GM18858 (cell line): ENCODE results near the gene SLC16A7.
"Not testable (repeated sequence)": the region's sequence is repeated elsewhere in the genome, so short reads cannot be mapped to it uniquely, and the experiment has no call there.

Experiments
- ATAC-seq: cut with Tn5 transposase; IDR thresholded peaks from one replicate; pipeline ENCODE4 v1.9.1; 2021; ENCODE audit not compliant: unreplicated experiment

Gene SLC16A7

DNA sequence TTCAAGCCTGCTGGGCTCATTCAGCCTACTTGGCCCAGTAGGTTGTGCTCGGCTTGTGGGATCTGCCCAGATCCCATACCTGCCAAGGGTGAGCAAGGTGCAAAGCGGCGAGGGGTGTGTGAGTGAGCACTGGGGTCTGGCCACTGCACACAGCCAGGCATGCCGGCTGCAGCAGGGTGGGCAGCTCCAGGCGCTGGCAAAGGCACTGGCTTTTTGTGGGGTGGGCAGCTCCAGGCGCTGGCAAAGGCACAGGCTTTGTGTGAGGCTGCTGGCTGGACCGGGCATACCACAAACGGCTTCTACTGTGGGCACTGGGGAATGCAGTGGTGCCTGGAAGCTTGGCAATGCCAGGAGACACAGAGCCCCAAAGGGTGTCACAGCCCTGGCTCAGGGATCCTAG is 137.4 kb downstream of the SLC16A7 start:
- ATAC-seq, result no peak

DNA sequence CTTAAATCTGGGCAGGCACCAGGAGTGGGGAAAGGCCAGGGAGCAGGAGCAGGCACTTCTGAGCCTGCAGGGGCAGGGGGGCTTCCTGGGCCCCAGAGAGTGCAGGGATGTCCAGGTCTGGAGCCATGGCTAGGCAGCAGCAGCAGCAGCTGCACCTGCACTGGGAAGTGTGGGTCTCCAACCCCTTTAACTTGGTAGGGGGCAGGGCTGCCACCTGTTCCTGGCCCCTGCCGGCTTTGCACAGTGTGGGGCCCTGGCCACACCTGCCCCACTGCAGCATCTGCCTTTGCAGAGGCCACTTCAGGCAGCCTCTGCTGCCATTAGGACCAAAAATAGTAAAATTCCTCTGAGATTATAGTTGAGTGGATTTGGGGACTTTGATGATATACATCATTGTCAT is 138.5 kb downstream of the SLC16A7 start:
- no peak for ATAC-seq

DNA sequence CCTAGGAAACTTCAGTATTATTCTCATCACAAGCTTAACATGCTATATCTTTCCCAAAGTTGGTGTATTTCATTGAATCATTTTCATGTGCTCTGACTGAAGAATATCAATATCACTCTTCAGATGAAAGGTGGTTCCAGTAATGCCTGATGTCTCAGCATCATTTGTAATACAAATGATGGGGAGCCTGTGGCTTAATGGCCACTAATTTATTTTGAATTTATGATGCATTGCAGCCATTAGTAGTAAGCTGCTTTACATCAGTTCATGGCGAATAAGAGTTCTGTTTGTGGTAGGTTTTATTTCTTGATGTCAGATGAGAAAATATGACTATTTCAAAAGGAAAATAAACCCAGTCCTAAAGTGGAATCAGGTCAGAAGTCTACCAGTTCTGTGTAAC is 139.4 kb downstream of the SLC16A7 start:
- ATAC-seq, result no peak

DNA sequence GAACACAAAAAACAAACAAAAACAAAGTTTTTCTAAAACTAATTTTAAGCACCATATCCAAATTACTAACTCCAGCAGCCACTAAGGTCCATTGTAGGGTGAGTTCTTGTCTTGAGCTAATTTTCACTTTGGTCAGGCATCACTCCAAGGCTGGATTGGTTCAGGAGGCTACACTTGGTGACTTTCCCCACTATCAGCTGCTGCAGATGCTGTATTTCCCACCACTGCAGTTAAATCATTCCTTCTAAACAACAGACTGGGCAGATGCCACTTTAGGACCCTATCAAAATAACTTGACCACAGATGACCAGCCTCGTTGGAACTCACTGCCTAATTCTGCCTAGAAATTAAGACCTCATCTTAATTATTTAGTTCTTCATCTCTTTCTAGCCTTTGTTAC is 140.5 kb downstream of the SLC16A7 start:
- ATAC-seq, result no peak

DNA sequence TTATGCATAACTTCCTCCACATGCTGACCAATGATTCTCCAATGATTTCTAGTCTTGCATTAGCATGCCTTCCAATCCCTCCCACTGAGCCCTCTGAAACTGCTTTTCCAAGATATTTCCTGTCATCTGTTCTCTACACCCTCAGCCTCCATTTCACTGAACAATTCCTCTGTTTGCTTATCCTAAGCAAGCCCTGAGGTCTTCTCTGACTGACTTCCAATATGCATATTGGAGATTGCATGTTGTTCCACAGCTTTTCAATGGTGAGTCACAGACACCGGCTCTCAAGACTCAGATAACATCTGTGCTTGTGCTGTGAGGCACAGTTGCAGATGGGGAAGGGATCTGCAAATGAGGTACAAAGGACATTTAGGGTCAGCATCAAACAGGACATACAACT is 141.0 kb downstream of the SLC16A7 start:
- ATAC-seq, result no peak

DNA sequence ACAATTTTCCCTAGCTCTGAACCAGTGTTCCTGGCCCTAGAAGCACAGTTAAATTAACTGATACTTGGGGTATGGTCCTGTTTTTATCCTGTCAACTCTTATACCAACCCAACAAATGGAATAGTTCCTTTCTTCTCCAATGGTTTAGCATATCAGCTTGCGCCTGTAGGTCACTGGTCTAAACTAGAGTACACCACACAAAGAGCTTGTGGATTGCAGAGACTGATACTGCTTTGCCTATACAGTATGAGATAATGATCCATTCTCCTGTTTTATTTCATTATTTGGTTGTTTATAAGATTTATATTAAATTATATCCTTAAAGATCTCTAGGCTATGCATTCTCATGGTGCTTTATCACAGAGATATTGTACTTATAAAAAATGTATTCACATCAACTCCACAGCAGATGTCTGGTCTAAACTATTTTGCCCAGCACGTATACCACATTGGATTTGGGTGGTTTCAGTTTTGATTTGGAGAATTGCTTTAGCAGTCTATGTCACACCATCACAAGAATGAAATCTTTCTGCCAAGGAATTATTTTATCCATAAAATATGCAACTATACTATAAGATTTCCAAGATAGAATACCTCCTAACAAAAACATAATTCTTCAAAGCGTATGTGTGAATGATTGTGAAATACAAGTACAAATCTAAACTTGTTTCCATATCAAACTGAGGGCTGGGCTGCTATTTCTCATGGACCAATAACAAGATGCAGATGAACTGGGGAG is 142.1 kb downstream of the SLC16A7 start:
- ATAC-seq, result peak; percentile 58

DNA sequence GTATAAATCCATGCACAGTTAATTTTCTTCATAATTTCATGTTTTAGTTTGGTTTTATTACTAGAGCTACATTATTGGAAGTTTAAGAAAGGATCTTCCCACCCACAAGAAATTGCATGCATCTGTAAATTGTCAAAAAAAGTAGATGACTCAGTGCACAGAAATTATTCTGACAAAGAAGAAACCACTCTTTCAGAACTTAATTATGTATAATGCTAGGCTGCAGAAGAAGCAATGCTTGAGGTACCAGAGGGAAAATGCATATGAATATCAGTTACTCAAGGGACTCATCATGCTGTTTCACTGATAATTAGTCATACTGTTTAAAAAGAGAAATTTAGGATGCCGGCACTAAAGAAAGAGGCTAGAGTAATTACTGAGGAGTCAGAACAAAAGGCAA is 147.0 kb downstream of the SLC16A7 start:
- ATAC-seq, result no peak

DNA sequence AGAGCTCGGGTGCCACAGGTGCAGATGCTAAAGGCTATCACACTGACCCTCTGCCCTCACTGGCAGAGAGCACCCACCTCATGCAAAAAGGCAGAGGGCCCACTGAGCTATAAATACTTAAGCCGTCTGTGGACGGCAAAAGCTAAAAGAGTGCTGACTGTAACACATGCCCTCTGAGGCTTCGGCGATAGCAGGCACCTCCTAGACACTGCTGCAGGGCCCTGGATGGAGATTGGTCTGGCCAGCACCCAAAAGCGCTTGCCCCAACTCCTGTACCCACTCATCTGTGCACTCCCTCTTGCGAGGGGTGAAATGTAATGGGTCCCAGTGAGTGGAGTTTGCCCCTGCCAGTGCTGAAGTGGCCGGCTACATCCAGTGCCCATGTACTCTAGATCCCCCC is 148.7 kb downstream of the SLC16A7 start:
- no peak for ATAC-seq

DNA sequence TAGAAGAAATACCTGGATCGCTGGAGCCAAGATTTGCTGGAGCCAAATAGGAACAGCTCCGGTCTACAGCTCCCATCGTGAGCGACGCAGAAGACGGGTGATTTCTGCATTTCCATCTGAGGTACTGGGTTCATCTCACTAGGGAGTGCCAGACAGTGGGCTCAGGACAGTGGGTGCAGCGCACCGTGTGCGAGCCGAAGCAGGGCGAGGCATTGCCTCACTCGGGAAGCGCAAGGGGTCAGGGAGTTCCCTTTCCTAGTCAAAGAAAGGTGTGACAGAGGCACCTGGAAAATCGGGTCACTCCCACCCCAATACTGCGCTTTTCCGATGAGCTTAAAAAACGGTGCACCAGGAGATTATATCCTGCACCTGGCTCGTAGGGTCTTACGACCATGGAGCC is 155.3 kb downstream of the SLC16A7 start:
- not testable (repeated sequence) for ATAC-seq

DNA sequence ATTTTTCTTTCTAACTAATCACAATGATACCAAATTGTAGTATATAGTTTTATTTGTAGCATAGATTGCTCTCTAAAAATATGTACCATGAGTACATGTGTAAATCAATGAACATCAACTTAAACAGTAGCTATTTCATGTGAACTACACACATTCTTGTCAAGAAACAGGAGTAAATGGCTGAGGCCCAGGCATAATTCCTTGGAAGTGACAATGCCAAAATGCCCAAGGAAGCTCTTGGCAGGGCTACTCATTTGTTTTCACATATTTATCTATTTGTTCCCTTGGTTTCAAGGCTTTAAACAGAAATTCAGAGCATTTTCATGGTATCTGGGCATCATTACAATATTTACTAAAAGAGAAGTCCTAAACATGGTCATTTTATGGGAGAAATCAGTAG is 165.7 kb downstream of the SLC16A7 start:
- no peak for ATAC-seq

DNA sequence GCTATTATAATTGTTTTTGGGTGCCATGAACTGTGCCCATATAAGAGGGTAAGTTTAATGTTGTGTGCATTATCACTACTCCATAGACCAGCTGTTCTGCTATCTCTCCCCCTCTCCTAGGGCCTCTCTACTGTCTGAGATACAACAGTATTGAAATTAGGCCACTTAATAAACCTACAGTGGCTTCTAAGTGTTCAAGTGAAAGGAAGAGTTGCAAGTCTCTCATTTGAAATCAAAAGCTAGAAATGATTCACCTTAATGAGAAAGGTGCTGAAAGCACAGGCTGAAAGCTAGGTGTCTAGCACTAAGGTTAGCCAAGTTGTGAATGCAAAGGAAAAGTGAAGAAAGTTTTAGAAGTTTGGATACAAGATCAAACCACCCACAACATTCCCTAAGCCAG is 168.0 kb downstream of the SLC16A7 start:
- ATAC-seq, result peak; percentile 65

DNA sequence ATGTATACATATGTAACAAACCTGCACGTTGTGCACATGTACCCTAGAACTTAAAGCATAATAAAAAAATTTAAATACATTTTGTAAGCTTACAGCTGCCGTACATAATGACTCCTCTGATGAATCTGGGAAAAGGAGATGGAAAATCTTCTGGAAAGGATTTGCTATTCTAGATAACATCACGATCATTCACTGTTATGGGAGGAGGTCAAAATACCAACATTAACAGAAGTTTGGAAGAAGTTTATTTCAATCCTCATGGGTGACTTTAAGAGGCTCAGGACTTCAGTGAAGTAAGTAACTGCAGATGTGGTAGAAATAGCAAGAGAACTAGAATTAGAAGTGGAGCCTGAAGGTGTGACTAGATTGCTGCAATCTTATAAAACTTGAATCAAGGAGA is 172.2 kb downstream of the SLC16A7 start:
- no peak for ATAC-seq

DNA sequence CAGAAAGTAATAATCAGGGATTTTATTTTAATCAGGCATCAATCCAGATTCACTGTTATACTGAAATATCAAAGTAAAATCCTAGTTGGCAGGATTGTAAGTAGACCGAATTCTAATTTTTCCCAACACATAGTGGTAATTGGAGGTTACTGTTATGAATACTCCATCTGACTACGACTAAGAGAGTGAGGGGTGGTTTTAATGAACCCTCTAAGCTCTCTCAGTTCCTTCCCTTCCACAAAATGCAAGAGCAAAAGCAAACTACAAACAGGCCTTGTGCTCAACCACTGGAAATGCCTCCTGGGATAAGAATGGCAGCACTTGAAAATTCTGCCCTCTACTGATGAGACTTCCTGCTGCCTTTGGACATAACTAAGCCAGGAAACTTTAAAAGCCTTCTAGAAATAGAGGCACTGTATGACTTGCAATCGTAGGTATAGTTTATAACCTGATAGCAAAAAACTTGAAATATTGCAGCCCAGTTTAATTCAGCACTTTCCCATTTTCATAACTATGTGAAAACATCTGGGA is 184.8 kb downstream of the SLC16A7 start:
- no peak for ATAC-seq

DNA sequence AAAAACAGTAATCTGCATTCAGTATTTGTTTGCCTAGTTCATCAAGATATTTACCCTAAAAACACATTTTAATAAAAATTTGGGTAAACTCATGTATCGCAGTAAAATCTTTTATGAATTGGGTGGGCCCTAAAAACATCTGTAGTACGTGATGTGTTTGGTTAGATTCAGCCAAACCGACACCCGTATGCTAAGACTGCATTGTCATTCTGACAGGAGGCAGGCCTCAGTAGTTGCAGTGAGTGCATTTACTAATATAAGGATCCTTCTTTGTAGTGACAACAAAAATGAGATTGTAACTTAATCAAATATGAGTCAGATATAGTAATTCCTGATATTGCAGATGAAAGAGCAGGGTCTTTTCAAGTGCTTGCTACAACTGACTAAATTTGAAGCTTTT is 191.8 kb downstream of the SLC16A7 start:
- no peak for ATAC-seq

DNA sequence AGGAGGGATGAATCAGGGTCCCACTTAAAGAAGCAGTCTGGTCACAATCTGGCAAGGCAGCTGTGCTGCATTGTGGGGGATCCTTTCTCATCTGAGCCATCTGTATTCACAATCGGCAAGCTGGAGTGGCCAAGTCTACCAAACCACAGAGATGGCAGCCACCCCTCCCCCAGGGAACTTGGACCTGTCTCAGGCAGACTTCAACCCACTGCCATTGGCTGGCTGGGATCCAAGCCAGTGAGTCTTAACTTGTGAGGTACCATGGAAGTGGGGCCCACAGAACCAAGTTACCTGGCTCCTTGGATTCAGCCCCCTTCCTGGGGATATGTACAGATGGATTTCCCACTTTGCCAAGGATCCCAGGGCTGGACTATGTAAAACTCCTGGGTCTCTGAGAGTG is 196.8 kb downstream of the SLC16A7 start:
- ATAC-seq, result no peak

DNA sequence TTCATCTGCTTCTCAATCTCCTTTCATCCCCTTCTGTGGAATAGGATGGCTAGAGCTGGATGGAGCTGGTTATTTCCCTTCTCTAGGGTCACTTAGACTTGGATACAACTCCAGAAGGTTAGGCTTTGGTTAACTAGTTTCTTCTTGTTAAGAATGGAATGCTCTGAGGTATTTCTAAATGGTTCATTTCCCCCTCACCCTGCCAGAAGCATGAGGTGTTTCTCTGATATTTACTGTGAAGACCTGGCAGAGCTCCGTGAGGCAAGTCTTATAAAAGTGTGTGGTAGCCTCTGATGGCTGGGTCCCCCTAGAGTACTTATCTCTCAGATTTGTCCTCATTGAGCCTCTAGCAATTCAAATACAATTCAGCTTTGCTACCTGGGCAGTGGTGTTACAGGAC is 207.9 kb downstream of the SLC16A7 start:
- no peak for ATAC-seq

DNA sequence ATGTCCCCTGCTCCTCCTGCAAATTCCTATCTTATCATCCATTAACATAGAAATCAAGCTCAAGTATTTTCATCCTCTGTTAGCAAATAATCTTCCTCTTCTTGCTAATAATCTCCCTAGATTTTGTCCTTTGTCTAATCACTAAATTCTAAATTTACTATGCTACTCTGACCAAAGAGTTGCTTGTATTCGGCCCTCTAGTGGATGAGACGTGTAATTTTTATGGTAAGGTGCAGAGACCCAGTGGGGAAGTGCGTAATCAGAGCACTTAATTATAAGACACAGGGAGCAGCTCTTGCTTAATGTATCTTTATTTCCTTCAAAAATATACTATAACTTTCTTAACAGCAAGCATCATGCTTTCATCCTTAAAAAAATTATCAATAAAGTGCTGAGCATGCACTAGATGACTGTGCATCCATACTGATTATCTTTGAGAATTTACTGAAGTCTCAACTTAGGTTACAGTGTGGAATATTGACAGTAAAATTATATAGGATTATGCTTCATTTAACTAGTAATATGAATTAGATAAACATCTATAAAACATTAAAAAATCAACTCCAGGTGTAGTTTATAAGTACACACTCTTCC is 212.6 kb downstream of the SLC16A7 start:
- ATAC-seq, result peak; percentile 84

DNA sequence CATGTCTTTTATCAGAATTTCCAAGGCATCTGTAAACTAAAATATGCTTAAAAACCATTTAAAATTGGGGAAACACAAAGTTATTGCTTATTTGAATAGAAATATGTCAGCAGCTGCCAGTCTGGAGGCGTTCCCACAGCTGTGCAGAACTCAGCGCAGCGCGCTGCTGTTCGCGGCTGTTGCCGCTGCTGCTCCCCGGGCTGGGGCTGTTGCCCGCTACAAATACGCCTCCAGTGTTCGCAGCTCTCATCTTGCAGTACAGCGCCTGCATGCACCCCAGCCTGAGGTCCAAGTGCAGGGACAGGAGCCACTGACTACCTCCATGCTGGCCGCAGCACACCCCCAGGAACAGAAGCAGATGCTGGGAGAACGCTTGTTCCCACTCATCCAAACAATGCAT is 216.2 kb downstream of the SLC16A7 start:
- ATAC-seq, result no peak

DNA sequence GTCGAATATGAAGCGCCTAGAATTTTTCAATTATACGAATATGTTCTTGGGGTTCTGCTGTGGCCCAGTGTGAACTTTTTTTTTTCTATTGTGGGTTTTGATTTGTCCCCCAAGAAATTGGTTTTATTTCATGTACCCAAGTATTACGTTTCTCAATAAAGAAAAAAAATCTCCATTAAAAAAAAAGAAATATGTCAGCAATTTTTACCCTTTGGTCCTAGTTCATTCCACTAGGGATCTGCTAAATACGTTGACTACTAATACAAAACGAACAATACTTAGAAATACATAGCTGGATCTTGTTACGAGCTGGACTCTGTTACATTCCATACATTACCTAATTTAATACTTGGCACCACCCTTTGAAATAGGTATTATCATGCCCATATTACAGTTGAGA is 216.9 kb downstream of the SLC16A7 start:
- no peak for ATAC-seq

DNA sequence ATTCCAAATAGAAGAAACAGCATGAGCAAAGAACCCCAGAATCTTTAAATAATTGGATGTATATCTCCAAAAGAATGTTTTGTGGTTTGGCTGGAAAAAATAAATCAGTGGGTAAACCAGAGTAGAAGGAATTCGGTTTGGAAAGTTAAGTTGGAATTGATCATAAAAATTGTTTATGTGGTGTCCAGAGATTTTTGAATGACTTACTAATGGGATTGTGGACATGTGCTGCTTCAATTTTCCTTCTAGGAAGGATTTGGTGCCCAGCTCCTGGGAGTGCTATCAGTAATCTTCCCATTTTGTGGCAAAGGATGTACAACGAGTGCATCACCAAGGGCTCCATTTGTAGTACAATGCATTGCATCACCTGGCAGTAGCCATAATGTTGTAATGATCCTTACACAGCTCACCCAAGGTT is 224.8 kb downstream of the SLC16A7 start:
- no peak for ATAC-seq

DNA sequence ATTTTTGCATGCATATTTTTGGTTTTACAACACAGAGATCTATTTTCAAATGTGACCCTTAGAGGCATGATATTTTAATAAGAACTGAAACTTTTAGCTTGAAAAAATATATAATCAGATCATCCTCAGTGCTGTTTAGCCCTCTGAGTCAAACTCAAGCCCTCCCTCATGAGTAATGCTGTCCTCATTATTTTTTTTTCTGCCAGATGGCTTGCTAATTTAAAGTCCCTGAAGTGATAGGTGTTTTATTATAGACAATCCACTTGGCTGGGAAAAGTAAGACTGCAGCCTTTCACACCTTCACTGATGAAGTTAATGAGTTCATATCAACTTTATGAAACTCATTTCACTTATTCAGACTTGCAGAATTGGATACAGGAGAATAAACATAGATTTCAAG is 227.7 kb downstream of the SLC16A7 start:
- ATAC-seq, result no peak

DNA sequence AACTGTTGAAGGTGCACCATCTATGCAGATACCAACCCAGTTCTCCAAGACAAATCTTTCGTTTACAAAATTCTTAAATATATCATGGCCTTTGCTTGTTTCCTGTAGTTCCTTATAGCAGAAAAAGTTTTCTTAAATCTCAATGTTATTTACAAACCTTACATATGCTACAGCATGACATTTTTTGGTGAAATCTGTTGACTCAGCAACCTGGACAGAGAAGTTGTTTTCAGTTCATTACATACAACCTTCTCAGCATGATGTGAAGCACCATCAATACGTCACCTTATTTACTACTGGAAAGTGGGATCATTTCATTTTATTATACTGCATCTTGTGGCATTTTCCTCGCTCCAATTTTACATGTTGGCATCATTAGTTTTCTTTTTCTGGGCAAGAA is 231.9 kb downstream of the SLC16A7 start:
- no peak for ATAC-seq

DNA sequence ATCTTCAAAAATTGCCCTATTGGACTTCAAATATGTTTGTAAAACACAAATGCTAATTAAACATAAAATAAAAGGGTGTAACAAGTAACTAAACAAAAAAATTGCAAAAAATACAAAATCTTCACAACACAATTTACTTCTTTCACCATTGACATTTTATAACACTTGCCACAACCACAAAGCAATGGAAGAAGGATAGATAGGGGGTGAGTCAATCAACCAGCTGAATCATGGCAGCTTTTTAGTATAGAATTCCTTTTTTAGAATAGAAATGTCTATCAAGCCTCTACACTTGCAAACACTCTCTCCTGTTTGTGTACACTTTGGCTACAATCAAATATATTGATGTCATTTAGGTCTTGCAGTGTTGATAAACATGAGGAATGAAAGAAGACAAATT is 232.7 kb downstream of the SLC16A7 start:
- ATAC-seq, result no peak
